K562 (cell line): ENCODE measurements around the gene R3HDM2. TPM values are rescaled to one million over a fixed set of nuclear protein-coding genes. Genes with fewer than 3 reads are reported as not detected.

Source experiments
- ATAC-seq: fragments of 200-7000 bp; cut with Tn5 transposase; 3 replicates; pipeline ENCODE4 v1.9.1; 2020; ENCODE audit warnings: moderate library complexity
- BruUV-seq: library from RNA; stranded (reverse); fragments of 400-500 nt; replicated peaks from 2 replicates; lab custom pipeline; 2021; lab: Mats Ljungman, UMichigan
- CTCF ChIA-PET: fragments of 300-600 bp; formaldehyde crosslinking; extraction: SDS; loops from one replicate; lab custom pipeline; 2021; ENCODE audit warnings: low intra/inter-chr PET ratio; lab: Yijun Ruan, JAX
- POLR2A ChIA-PET: fragments of 300-600, 350-650 bp; sonication (Branson Sonifier 250); formaldehyde crosslinking; extraction: SDS; loops from one replicate; lab custom pipeline; 2021; ENCODE audit warnings: antibody characterized with exemption, inconsistent platforms; lab: Yijun Ruan, JAX
- DNase-seq, 4 experiments: peaks; one replicate each; pipeline versions ENCODE4 v3.0.0 to v3.0.0-alpha.2; 2011 to 2018; ENCODE audit warnings: low spot score in 3 of 4, mixed read lengths in 3 of 4; ENCODE audit errors: extremely low read depth in 1 of 4
- FAIRE-seq: peaks from 2 replicates; lab custom pipeline; 2011; peaks lifted over from hg19 to GRCh38; lab: Jason Lieb, UNC
- H2AFZ ChIP-seq: 2 replicates; pipeline ENCODE4 v1.6.0; 2011; ENCODE audit warnings: low read depth, low read length, control low read depth, inconsistent platforms
- H3K27ac ChIP-seq: fragments of 200-600 bp; 3 replicates; pipeline ENCODE4 v1.8.0; 2011; ENCODE audit warnings: low read depth, mild to moderate bottlenecking, control low read depth, inconsistent platforms, low read length, moderate library complexity, mixed read lengths; ENCODE audit errors: extremely low read depth
- H3K27me3 ChIP-seq, 2 experiments: fragments of 300-600 bp in 1 of 2; 2 replicates in 1 of 2; 3 replicates in 1 of 2; pipeline versions ENCODE4 v1.6.0 to v1.8.0; 2011; ENCODE audit warnings: inconsistent platforms in 2 of 2, low read length in 2 of 2, mild to moderate bottlenecking in 1 of 2, mixed read lengths in 1 of 2, moderate library complexity in 1 of 2; ENCODE audit not compliant: control insufficient read depth in 2 of 2, insufficient read depth in 2 of 2
- H3K36me3 ChIP-seq: fragments of 300-600 bp; 3 replicates; pipeline ENCODE4 v1.8.0; 2011; ENCODE audit warnings: mild to moderate bottlenecking, low read length, inconsistent platforms; ENCODE audit not compliant: control insufficient read depth, insufficient read depth
- H3K4me1 ChIP-seq, 2 experiments: fragments of 200-600 bp in 1 of 2; replicated peaks in 1 of 2; 2 replicates in 1 of 2; 3 replicates in 1 of 2; pipeline versions ENCODE4 v1.5.1 to v1.8.0; 2011; ENCODE audit warnings: inconsistent platforms in 2 of 2, low read length in 2 of 2, mild to moderate bottlenecking in 1 of 2, mixed read lengths in 1 of 2, moderate library complexity in 1 of 2; ENCODE audit not compliant: control insufficient read depth in 2 of 2, insufficient read depth in 2 of 2
- H3K4me2 ChIP-seq: 2 replicates; pipeline ENCODE4 v1.6.1; 2011; ENCODE audit warnings: low read length, control low read depth, inconsistent platforms, mixed read lengths; ENCODE audit not compliant: insufficient read depth
- H3K4me3 ChIP-seq: fragments of 200-600 bp; sonication (generic), shearing (Covaris generic); 2 replicates; pipeline ENCODE4 v1.5.1; 2016; ENCODE audit warnings: control low read depth, inconsistent platforms
- H3K79me2 ChIP-seq: fragments of 200-600 bp; 3 replicates; pipeline ENCODE4 v1.8.0; 2011; ENCODE audit warnings: low read length, inconsistent platforms; ENCODE audit not compliant: control insufficient read depth, insufficient read depth
- H3K9ac ChIP-seq, 2 experiments: 2 replicates each; pipeline versions ENCODE4 v1.6.0 to v1.6.1; 2011; ENCODE audit warnings: low read depth in 2 of 2, low read length in 2 of 2, control low read depth in 1 of 2, inconsistent platforms in 1 of 2, mild to moderate bottlenecking in 1 of 2, mixed read lengths in 1 of 2; ENCODE audit not compliant: insufficient read depth in 1 of 2
- H3K9me1 ChIP-seq: one replicate; pipeline ENCODE4 v1.6.0; 2011; ENCODE audit warnings: inconsistent platforms, mild to moderate bottlenecking, low read length, moderate library complexity; ENCODE audit not compliant: control insufficient read depth, insufficient read depth
- H3K9me3 ChIP-seq: replicated peaks from 2 replicates; pipeline ENCODE4 v1.5.1; 2011; ENCODE audit warnings: low read depth, low read length, inconsistent platforms; ENCODE audit not compliant: control insufficient read depth, insufficient read depth
- H4K20me1 ChIP-seq: replicated peaks from 2 replicates; pipeline ENCODE4 v1.6.1; 2011; ENCODE audit warnings: low read length, inconsistent platforms, mixed read lengths; ENCODE audit not compliant: control insufficient read depth, insufficient read depth
- FOXA3 ChIP-seq, 2 experiments: fragments of 450-650 bp in 1 of 2; sonication (generic) in 1 of 2; formaldehyde crosslinking; IDR thresholded peaks in 1 of 2; conservative IDR thresholded peaks in 1 of 2; 2 replicates each; pipeline versions ENCODE4 v1.4.0 to v1.8.0; 2020 to 2022; ENCODE audit warnings: mild to moderate bottlenecking in 2 of 2, missing genetic modification reagents in 1 of 2
- SIN3A ChIP-seq, 2 experiments: fragments of 150-350 bp in 1 of 2; IDR thresholded peaks; 2 replicates each; pipeline ENCODE4 v1.6.1; 2011 to 2016; ENCODE audit warnings: borderline replicate concordance in 2 of 2, low read depth in 2 of 2, low read length in 2 of 2, mild to moderate bottlenecking in 2 of 2, moderate library complexity in 2 of 2; ENCODE audit not compliant: control insufficient read depth in 1 of 2
- SMAD3 ChIP-seq: fragments of 450-650 bp; formaldehyde crosslinking; conservative IDR thresholded peaks from 2 replicates; pipeline ENCODE4 v1.4.0; 2020; ENCODE audit warnings: mild to moderate bottlenecking
- XRCC3 ChIP-seq: fragments of 450-650 bp; IDR thresholded peaks from 2 replicates; pipeline ENCODE4 v1.6.1; 2017; ENCODE audit warnings: mild to moderate bottlenecking, moderate library complexity
- XRCC5 ChIP-seq: fragments of 200-400 bp; formaldehyde crosslinking; IDR thresholded peaks from 2 replicates; pipeline ENCODE4 v1.6.1; 2017; ENCODE audit warnings: low read depth, mild to moderate bottlenecking, low read length
- ZBTB1 ChIP-seq: sonication (generic); formaldehyde crosslinking; IDR thresholded peaks from 2 replicates; pipeline ENCODE4 v1.8.1; 2023; ENCODE audit warnings: missing genetic modification reagents, low read depth, mild to moderate bottlenecking, borderline replicate concordance
- ZNF551 ChIP-seq: fragments of 250-450 bp; sonication (Bioruptor Pico); IDR thresholded peaks from 2 replicates; pipeline ENCODE4 v1.5.0; 2021; ENCODE audit warnings: mild to moderate bottlenecking, moderate library complexity
- WGBS: fragments of 100-300 bp; shearing (Covaris generic); methylation state at CpG from one replicate; pipeline ENCODE4 v1.1.6; 2016; ENCODE audit warnings: low coverage, mixed read lengths; ENCODE audit not compliant: insufficient coverage; ENCODE audit errors: missing lambda C conversion rate; 5-methylcytosine and 5-hydroxymethylcytosine counted together
- in situ Hi-C: fragments of 300-500 bp; cut with MboI; formaldehyde crosslinking; loops from 4 replicates; pipeline ENCODE4 v1.15.0; 2018; ENCODE audit warnings: inconsistent platforms, mixed read lengths
- intact Hi-C: fragments of 100-400 bp; cut with micrococcal nuclease; formaldehyde crosslinking; loops from 2 replicates; pipeline ENCODE4 v1.14.2; 2022
- polyA plus RNA-seq, 8 experiments: library from polyadenylated mRNA; depleted of rRNA in 4 of 8; stranded (reverse) in 5 of 8; unstranded in 3 of 8; fragments of >200 nt; fragmentation: Nextera tagmentation in 2 of 8; fragmentation: Illumina TruSeq in 1 of 8; extraction: Ambion mirVana in 2 of 8; extraction: Trizol in 1 of 8; gene quantifications; 2 replicates each; pipeline versions ENCODE4 v1.2.1 to v1.2.3, GENCODE V29; 2011 to 2014; ENCODE audit warnings: inconsistent platforms in 1 of 8, missing spikeins in 1 of 8
- total RNA-seq, 7 experiments: library from RNA; depleted of rRNA in 6 of 7; stranded (reverse); fragments of >200 nt in 6 of 7; fragmentation: Illumina TruSeq in 2 of 7; extraction: Trizol in 2 of 7; gene quantifications; 2 replicates each; pipeline versions ENCODE4 v1.2.1 to v1.2.3, GENCODE V29; 2011 to 2021; ENCODE audit warnings: low replicate concordance in 1 of 7
- TF ChIP-seq, protein P1 (sequence below): fragments of 450-650 bp; IDR thresholded peaks from 2 replicates; pipeline ENCODE4 v1.6.1; 2016; ENCODE audit warnings: missing biosample characterization, missing genetic modification characterization
- TF ChIP-seq, protein P2 (sequence below): sonication (generic); formaldehyde crosslinking; IDR thresholded peaks from 2 replicates; pipeline ENCODE4 v1.8.0; 2022; ENCODE audit warnings: missing genetic modification reagents, mild to moderate bottlenecking, moderate library complexity, borderline replicate concordance
- TF ChIP-seq, protein P3 (sequence below): fragments of 450-650 bp; IDR thresholded peaks from 2 replicates; pipeline ENCODE4 v1.6.1; 2017; ENCODE audit warnings: antibody characterized with exemption
- TF ChIP-seq, protein P4 (sequence below): sonication (generic); formaldehyde crosslinking; IDR thresholded peaks from 2 replicates; pipeline ENCODE4 v1.8.0; 2023; ENCODE audit warnings: mild to moderate bottlenecking, missing genetic modification reagents
- TF ChIP-seq, protein P5 (sequence below), 2 experiments: IDR thresholded peaks; 2 replicates each; pipeline ENCODE4 v1.6.1; 2011; ENCODE audit warnings: borderline replicate concordance in 1 of 2, control low read depth in 1 of 2, low read depth in 1 of 2, low read length in 1 of 2, mild to moderate bottlenecking in 1 of 2, mixed read lengths in 1 of 2, moderate library complexity in 1 of 2; ENCODE audit not compliant: insufficient read depth in 1 of 2, insufficient read length in 1 of 2, poor library complexity in 1 of 2, severe bottlenecking in 1 of 2; ENCODE audit errors: extremely low read depth in 1 of 2

Gene R3HDM2
- total and polyA plus RNA-seq, 9 of the 15 experiments (the other 6 are each of a cell fraction or from before 2014, with no cell fraction given) = 3.3 to 18.8 (median 9.0) TPM

DNA sequence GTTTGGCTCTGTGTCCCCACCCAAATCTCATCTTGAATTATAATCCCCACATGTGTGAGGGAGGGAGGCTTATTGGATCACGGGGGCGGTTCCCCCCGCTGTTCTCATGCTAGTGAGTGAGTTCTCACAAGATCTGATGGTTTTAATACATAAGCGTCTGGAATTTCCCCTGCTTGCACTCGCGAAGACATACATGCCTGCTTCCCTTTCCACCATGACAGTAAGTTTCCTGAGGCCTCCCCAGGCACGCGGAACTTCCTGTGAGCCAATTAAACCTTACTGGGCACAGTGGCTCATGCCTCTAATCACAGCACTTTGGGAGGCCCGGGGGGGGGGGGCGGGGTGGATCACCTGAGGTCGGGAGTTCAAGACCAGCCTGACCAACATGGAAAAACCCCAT lies 60.8 kb downstream of the R3HDM2 start:
- no peak overlapping the region for H3K4me2 ChIP-seq
- ChIA-PET CTCF (no interaction called here), POLR2A (interaction anchor here (1.0 kb wide), 1 partner anchor 9 kb away, joined by 3 read pairs; no protein-coding TSS in a partner anchor)
- H3K79me2 ChIP-seq = no peaks in the 10 kb centered on the region
- no peak overlapping the region for H3K4me3 ChIP-seq
- H4K20me1 ChIP-seq = no peaks in the 10 kb centered on the region
- H3K9me1 ChIP-seq = no peaks in the 10 kb centered on the region
- peaks cover 0 to 4% of the 10 kb centered on the region in 2 experiments; a peak in 1 of 5 replicates for H3K4me1 ChIP-seq
- no peaks in the 10 kb centered on the region for H3K9me3 ChIP-seq
- intact Hi-C loops (no loop called here), in situ Hi-C loops (no loop called here)
- no peaks in the 10 kb centered on the region for H3K27me3 ChIP-seq
- DNase-seq = no peak
- no peak overlapping the region for H3K9ac ChIP-seq
- H3K27ac ChIP-seq = no peak overlapping the region
- ATAC-seq = no peak
- no TSS peak for BruUV-seq
- no peak overlapping the region for H2AFZ ChIP-seq
- H3K36me3 ChIP-seq = no peaks in the 10 kb centered on the region
- FAIRE-seq = no peak
- 91% methylated on average over 11 of the region's 11 CpGs for whole genome bisulfite sequencing
- TF ChIP-seq ZBTB1 (CRISPR knock-in tag) (no peak), ZNF551 (CRISPR knock-in tag) (no peak), SIN3A (IDR thresholded peaks at IDR 0.05; ENCODE audit: borderline replicate concordance in 2 of 2, control insufficient read depth in 1 of 2, low read depth in 2 of 2, low read length in 2 of 2) (no peak), SMAD3 (CRISPR knock-in tag) (no peak), XRCC5 (no peak), FOXA3 (CRISPR knock-in tag; conservative IDR thresholded peaks at IDR 0.05 in 1 of 2, IDR thresholded peaks at IDR 0.05 in 1 of 2) (no peak), XRCC3 (no peak)
- TF ChIP-seq, protein P1, sequence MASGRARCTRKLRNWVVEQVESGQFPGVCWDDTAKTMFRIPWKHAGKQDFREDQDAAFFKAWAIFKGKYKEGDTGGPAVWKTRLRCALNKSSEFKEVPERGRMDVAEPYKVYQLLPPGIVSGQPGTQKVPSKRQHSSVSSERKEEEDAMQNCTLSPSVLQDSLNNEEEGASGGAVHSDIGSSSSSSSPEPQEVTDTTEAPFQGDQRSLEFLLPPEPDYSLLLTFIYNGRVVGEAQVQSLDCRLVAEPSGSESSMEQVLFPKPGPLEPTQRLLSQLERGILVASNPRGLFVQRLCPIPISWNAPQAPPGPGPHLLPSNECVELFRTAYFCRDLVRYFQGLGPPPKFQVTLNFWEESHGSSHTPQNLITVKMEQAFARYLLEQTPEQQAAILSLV = no peak
- TF ChIP-seq, protein P2, sequence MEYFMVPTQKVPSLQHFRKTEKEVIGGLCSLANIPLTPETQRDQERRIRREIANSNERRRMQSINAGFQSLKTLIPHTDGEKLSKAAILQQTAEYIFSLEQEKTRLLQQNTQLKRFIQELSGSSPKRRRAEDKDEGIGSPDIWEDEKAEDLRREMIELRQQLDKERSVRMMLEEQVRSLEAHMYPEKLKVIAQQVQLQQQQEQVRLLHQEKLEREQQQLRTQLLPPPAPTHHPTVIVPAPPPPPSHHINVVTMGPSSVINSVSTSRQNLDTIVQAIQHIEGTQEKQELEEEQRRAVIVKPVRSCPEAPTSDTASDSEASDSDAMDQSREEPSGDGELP = no peak
- TF ChIP-seq, protein P3, sequence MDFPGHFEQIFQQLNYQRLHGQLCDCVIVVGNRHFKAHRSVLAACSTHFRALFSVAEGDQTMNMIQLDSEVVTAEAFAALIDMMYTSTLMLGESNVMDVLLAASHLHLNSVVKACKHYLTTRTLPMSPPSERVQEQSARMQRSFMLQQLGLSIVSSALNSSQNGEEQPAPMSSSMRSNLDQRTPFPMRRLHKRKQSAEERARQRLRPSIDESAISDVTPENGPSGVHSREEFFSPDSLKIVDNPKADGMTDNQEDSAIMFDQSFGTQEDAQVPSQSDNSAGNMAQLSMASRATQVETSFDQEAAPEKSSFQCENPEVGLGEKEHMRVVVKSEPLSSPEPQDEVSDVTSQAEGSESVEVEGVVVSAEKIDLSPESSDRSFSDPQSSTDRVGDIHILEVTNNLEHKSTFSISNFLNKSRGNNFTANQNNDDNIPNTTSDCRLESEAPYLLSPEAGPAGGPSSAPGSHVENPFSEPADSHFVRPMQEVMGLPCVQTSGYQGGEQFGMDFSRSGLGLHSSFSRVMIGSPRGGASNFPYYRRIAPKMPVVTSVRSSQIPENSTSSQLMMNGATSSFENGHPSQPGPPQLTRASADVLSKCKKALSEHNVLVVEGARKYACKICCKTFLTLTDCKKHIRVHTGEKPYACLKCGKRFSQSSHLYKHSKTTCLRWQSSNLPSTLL = no peak
- TF ChIP-seq, protein P4, sequence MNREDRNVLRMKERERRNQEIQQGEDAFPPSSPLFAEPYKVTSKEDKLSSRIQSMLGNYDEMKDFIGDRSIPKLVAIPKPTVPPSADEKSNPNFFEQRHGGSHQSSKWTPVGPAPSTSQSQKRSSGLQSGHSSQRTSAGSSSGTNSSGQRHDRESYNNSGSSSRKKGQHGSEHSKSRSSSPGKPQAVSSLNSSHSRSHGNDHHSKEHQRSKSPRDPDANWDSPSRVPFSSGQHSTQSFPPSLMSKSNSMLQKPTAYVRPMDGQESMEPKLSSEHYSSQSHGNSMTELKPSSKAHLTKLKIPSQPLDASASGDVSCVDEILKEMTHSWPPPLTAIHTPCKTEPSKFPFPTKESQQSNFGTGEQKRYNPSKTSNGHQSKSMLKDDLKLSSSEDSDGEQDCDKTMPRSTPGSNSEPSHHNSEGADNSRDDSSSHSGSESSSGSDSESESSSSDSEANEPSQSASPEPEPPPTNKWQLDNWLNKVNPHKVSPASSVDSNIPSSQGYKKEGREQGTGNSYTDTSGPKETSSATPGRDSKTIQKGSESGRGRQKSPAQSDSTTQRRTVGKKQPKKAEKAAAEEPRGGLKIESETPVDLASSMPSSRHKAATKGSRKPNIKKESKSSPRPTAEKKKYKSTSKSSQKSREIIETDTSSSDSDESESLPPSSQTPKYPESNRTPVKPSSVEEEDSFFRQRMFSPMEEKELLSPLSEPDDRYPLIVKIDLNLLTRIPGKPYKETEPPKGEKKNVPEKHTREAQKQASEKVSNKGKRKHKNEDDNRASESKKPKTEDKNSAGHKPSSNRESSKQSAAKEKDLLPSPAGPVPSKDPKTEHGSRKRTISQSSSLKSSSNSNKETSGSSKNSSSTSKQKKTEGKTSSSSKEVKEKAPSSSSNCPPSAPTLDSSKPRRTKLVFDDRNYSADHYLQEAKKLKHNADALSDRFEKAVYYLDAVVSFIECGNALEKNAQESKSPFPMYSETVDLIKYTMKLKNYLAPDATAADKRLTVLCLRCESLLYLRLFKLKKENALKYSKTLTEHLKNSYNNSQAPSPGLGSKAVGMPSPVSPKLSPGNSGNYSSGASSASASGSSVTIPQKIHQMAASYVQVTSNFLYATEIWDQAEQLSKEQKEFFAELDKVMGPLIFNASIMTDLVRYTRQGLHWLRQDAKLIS = no peak
- TF ChIP-seq, protein P5, sequence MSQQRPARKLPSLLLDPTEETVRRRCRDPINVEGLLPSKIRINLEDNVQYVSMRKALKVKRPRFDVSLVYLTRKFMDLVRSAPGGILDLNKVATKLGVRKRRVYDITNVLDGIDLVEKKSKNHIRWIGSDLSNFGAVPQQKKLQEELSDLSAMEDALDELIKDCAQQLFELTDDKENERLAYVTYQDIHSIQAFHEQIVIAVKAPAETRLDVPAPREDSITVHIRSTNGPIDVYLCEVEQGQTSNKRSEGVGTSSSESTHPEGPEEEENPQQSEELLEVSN (IDR thresholded peaks at IDR 0.05; ENCODE audit: borderline replicate concordance in 1 of 2, extremely low read depth in 1 of 2, insufficient read depth in 1 of 2, insufficient read length in 1 of 2, low read depth in 1 of 2, low read length in 1 of 2, poor library complexity in 1 of 2, severe bottlenecking in 1 of 2) = no peak
